ENCODE data around the gene LRRC47. TPM values are rescaled to one million over a fixed set of nuclear protein-coding genes. Genes with fewer than 3 reads are reported as not detected.

Gene LRRC47
- total RNA-seq, 1 donor from 2014 or later: 52.3 TPM

DNA sequence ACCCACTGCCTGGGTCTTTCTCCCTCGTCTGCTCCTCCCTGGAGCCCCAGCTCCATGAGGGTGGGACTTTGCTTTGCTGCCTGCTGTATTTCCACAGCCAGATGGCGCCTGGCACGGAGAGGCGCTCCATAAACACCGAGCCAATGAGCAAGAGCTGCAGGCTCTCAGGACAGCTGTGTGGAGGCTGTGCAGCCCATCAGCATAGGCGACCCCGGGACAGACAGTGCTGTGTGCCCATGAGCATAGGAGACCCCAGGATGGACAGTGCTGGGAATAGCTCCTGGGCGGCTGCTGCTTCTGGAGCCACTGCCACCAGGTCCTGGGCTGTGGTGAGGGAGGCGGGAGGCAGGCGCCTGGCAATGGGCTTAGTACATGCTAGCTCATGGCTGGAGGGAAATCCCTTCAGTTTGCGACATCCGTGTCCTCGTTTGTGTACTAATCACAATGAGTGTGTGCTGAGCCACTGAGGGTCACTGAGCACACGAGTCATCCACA, 31.6 kb upstream of the LRRC47 start:
- Mint-ChIP-seq H3K27me3 (ENCODE audit: unreplicated experiment) (no peaks in the 10 kb centered on the region), H3K4me3 (ENCODE audit: unreplicated experiment) (no peak overlapping the region), H3K4me1 (ENCODE audit: unreplicated experiment) (no peaks in the 10 kb centered on the region), H3K27ac (ENCODE audit: unreplicated experiment) (no peak overlapping the region), H3K9me3 (ENCODE audit: unreplicated experiment) (no peaks in the 10 kb centered on the region), H3K36me3 (ENCODE audit: unreplicated experiment) (peaks cover 49% of the 10 kb centered on the region)
- DNase-seq (ENCODE audit: extremely low spot score, unreplicated experiment): no peak
- no peak for TF ChIP-seq CTCF (IDR thresholded peaks at IDR 0.05)

DNA sequence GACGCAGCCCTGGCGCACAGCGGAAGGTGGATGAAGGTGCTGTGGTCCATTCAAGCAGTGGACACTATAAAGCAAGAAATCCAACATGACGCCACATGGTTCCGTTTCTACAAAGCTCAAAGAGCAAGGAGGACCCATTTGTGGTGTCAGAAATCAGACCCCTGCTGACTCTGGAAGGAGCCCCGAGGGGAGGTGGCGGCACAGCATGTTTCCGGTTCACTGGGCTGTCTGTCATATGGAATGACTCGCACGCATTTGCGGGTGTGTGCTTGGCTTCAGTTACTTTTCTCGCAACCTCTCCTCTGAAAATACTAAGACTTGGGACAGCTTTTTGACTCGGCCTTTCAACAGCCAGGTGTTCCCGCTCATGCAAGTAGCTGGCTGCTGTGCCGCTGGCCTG, 29.1 kb upstream of the LRRC47 start:
- Mint-ChIP-seq H3K36me3 (ENCODE audit: unreplicated experiment) (peaks cover 52% of the 10 kb centered on the region), H3K4me3 (ENCODE audit: unreplicated experiment) (no peak overlapping the region), H3K9me3 (ENCODE audit: unreplicated experiment) (no peaks in the 10 kb centered on the region), H3K27me3 (ENCODE audit: unreplicated experiment) (no peaks in the 10 kb centered on the region), H3K4me1 (ENCODE audit: unreplicated experiment) (no peaks in the 10 kb centered on the region), H3K27ac (ENCODE audit: unreplicated experiment) (no peak overlapping the region)
- TF ChIP-seq CTCF (IDR thresholded peaks at IDR 0.05): no peak
- DNase-seq (ENCODE audit: extremely low spot score, unreplicated experiment): no peak

- Mint-ChIP-seq H3K36me3 (ENCODE audit: unreplicated experiment) (peaks cover 52% of the 10 kb centered on the region), H3K27me3 (ENCODE audit: unreplicated experiment) (no peaks in the 10 kb centered on the region), H3K4me3 (ENCODE audit: unreplicated experiment) (no peak overlapping the region), H3K9me3 (ENCODE audit: unreplicated experiment) (no peaks in the 10 kb centered on the region), H3K27ac (ENCODE audit: unreplicated experiment) (no peak overlapping the region), H3K4me1 (ENCODE audit: unreplicated experiment) (peaks cover 7% of the 10 kb centered on the region)
- no peak for DNase-seq (ENCODE audit: extremely low spot score, unreplicated experiment)
- no peak for TF ChIP-seq CTCF (IDR thresholded peaks at IDR 0.05)
Measured at GRCh38 chr1:3824650-3825049, 28.4 kb upstream of the LRRC47 start.

- Mint-ChIP-seq H3K9me3 (ENCODE audit: unreplicated experiment) (no peaks in the 10 kb centered on the region), H3K4me3 (ENCODE audit: unreplicated experiment) (no peak overlapping the region), H3K36me3 (ENCODE audit: unreplicated experiment) (peaks cover 42% of the 10 kb centered on the region), H3K27me3 (ENCODE audit: unreplicated experiment) (no peaks in the 10 kb centered on the region), H3K27ac (ENCODE audit: unreplicated experiment) (no peak overlapping the region), H3K4me1 (ENCODE audit: unreplicated experiment) (peaks cover 16% of the 10 kb centered on the region)
- no peak for DNase-seq (ENCODE audit: extremely low spot score, unreplicated experiment)
- no peak for TF ChIP-seq CTCF (IDR thresholded peaks at IDR 0.05)
Measured at GRCh38 chr1:3822421-3822820, 26.1 kb upstream of the LRRC47 start.

- Mint-ChIP-seq H3K9me3 (ENCODE audit: unreplicated experiment) (no peaks in the 10 kb centered on the region), H3K36me3 (ENCODE audit: unreplicated experiment) (peaks cover 44% of the 10 kb centered on the region), H3K4me1 (ENCODE audit: unreplicated experiment) (peaks cover 16% of the 10 kb centered on the region), H3K27ac (ENCODE audit: unreplicated experiment) (no peak overlapping the region), H3K27me3 (ENCODE audit: unreplicated experiment) (no peaks in the 10 kb centered on the region), H3K4me3 (ENCODE audit: unreplicated experiment) (no peak overlapping the region)
- no peak for DNase-seq (ENCODE audit: extremely low spot score, unreplicated experiment)
- TF ChIP-seq CTCF (IDR thresholded peaks at IDR 0.05): no peak
Measured at GRCh38 chr1:3821908-3822307, 25.6 kb upstream of the LRRC47 start.
